Forelimb muscle (tissue), 1 donor: ENCODE results near the gene PAQR4. TPM values are rescaled to one million over a fixed set of nuclear protein-coding genes. Genes with fewer than 3 reads are reported as not detected.
A peak's percentile ranks its signal among the peaks of the same experiment; 100 is the strongest.
"Not testable (repeated sequence)": the region's sequence is repeated elsewhere in the genome, so short reads cannot be mapped to it uniquely, and the experiment has no call there.

Experiments used
- DNase-seq: peaks from one replicate; pipeline ENCODE4 v3.0.0-alpha.2; 2013; ENCODE audit warnings: low read depth
- polyA plus RNA-seq: library from polyadenylated mRNA; unstranded; fragments of 120-200 nt; gene quantifications from one replicate; pipeline ENCODE4 v1.2.1, GENCODE V29; 2013; ENCODE audit not compliant: insufficient read length

PAQR4 gene
- polyA plus RNA-seq: 5.3 TPM

DNA sequence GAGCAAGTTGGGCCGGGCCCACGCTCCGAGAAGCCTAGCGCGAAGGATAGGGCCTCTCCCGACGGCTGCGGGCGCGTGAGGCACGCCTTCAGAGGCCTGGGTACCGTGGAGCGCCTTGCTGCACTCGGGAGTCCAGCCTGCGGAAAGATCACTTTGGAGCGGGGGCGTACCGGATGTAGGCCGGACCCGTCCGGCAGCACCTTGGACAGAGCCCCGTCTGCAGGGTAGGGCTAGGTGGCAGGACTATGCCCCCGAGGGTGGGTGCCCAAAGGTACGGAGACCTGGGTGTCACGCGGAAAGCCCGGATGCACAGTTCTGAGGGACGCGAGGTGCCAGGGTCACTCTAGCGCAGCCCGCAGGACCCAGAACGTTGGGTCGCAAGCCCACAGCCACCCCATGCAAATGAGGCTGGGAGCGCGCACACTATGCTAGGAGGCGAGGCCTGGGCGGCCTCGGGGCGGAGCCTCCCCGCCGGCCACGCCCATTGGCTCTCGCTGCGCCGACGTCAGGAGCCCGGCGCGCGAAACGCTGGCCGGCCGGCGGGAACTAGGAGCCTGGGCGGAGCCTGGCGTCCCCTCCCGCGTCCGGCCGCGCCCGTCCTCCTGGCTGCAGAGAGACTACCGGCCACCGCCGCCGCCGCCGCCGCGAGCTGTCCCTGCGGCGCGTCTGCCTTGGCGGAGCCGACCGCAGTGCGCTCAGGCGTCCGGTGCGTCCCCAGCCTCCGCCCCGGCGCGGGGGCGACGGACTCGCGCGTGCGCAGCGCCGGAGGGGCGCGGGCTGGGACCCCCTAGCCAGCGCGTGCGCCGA is at the start of gene PAQR4:
PAQR4 (plus strand) TSS at position 611 of the 807 bp plus-strand sequence. CDS start 327 bp downstream, outside the sequence.
- no peak for DNase-seq

DNA sequence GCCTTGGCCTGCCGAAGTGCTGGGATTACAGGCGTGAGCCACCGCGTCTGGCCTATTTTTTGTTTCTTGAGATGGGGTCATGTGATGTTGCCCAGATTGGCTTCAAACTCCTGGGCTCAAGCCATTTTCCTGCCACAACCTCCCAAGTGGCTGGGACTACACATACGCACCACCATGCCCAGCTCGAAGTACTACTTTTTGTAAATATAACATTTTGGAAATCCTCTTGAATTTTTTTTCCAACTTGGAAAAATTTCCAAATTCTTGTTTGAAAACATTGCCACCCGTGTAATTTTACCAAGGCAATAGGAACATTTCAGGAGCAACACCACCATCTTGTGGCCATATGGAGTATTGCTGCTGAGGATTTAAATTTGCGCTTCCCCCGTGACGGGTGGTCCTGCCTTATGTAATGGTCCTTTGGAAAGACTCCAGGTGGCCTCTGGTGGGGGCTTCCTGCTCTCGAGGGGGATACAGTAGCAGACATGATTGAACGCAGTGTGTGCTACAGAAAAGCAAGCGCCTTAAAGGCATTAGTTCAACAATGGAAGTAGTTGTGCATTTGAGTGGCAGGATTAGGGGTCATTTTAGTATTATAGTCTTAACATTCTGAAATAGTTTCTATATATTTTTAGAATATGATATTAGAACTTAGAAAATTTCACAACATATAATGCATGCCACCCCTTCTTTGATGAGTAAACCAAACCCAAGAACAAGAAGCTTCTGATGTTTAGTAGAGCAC is 49.5 kb upstream of the PAQR4 start:
- DNase-seq: peak; percentile 58

DNA sequence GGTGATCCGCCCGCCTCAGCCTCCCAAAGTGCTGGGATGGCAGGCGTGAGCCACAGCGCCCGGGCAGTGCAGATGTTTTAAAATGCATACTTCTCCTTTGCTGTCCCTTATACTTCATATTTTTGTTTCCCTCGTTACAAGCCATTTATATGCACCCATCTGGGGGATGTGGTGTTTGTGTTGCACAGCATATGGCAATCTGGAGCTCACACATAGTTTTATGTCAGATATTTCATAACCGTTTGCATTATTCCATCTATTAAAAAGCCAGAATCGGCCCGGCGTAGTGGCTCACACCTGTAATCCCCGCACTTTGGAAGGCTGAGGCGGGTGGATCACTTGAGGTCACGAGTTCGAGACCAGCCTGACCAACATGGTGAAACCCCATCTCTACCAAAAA is 45.7 kb upstream of the PAQR4 start:
- no peak for DNase-seq

DNA sequence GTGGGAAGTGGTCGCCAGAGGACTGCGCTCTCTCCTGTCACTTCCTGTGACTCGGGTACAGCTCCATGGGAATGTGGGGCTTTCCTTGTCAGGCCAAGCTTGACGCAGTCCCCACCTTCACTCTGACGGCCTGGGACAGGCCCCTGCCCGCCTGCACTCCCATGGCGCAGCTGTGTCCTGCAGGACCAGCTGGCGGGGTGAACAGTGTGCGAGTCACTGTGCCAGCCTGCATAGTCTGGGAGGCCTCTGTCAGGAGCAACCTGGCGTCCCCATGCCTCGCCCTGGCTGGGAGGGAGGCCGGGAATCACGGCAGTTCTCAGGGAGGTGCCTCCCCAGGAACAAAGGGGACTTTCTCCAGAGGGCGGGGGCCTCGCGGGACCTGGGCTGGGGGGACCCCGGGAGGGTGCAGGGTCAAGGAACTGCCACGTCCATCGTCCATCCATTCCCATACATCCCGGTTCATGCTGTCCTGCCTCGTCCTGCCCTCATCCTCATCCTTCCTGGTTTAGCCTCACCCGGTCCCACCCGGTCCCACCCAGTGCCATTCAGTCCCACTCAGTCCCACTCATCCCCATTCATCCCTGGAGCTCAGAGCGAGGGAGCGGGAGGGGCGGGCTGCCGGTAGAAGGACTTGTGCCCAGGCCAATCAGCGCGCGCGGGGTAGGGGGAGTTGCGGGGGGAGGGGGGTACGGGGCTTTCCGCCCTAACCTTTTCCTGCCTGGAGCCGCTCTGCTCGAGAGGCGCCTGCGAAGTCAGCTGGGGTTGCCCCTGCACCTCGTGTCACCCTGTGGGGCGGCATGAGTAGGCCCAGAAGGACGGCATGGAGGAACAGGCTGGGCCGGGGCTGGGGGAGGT is 44.0 kb upstream of the PAQR4 start:
- no peak for DNase-seq

DNA sequence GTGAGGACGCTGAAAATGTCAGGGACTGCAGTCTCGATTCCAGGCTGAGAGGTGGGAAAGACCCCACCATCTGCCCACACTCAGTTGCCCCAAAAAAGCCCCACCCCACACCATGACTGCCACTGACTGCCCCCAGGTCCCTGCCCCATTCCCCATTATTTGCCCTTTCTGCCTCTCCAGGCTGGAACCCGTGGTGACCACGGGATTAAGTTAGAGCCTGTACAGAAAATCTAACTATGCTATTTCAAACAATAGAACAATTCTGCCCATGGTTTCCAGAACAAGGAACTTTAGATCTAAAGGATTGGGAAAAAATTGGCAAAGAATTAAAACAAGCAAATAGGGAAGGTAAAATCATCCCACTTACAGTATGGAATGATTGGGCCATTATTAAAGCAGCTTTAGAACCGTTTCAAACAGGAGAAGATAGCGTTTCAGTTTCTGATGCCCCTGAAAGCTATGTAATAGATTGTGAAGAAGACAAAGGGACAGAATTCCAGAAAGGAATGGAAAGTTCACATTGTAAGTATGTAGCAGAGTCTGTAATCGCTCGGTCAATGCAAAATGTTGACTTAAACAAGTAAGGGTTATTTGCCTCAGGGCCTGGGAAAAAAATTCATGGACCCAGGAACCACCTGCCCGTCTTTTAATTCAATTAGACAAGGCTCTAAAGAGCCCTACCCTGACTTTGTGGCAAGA is 43.0 kb upstream of the PAQR4 start:
- no peak for DNase-seq

DNA sequence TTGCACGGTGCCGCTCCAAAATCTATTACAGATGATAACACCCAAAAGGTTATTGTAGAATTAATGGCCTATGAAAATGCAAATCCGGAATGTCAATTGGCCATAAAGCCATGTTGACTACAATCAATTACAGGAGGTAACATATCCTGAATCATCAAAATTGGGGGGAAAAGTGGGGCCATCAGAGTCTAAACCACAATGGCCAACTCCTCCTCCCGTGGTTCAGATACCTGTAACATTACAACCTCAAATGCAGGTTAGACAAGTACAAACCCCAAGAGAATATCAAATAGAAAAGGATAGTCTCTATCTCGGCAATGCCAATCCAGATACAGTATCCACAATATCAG is 42.5 kb upstream of the PAQR4 start:
- no peak for DNase-seq

DNA sequence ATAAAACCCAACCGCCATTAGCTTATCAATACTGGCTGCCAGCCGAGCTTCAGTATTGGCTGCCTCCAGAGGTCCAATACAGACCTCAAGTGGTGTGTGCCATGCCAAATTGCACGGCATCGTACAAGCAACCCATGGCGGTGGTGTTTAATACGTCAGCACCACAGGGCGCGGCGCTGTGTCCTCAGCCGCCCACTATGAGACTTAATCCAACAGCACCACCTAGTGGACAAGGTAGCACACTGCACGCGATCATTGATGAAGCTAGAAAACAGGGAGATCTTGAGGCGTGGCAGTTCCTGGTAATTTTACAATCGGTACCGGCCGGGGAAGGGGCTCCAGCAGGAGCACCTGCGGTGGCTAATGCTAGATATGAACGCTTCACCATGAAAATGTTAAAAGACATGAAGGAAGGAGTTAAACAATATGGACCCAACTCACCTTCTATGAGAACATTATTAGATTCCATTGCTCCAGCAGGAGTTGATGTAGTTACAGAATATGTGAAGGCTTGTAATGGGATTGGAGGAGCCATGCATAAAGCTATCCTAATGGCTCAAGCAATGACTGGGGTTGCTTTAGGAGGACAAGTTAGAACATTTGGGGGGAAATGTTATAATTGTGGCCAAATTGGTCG is 42.0 kb upstream of the PAQR4 start:
- peak; percentile 66 for DNase-seq

DNA sequence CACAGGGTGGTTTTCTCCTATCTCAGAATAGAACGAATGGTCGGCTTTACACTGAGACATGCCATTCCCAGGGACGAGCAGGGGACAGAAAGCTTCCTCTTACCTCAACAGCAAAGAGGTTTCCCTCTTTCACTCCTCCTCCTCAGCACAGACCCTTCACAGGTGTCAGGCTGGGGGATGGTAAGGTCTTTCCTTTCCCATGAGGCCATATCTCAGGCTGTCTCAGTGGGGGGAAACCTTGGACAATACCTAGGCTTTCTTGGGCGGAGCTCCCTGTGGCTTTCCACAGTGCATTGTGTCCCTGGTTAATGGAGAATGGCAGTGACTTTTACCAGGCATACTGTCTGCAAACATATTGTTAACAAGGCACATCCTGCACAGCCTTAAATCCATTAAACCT is 41.0 kb upstream of the PAQR4 start:
- DNase-seq: not testable (repeated sequence)

DNA sequence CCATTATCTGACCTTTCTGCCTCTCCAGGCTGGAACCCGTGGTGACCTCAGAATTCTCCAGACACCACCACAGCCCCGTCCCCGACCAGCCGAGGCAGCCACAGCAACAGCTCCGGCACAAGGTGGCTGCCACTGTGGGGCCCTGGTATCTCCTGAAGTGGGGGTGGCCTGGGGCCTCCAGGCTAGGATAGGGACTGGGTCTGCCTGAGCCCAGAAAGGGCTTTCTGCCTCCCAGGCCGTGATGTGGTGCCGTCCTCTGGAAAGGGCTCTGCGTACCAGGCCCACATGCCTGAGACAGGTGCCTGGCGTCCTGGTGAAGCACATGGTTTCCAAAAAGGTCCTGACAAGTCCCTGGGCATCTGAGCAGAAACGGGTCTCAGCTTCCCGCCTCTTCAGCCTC is 40.4 kb upstream of the PAQR4 start:
- no peak for DNase-seq

DNA sequence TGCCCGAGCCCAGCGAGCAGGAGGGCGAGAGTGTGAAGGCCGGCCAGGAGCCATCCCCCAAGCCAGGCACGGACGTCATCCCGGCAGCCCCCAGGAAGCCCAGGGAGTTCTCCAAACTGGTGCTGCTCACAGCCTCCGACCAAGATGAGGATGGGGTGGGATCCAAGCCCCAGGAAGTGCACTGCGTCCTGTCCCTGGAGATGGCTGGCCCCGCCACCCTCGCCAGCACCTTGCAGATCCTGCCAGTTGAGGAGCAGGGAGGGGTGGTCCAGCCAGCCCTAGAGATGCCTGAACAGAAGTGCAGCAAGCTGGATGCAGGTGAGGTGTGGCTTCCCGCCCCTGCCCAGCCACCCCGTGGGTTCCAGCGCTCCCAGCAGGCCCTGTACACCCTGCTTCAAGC is 39.5 kb upstream of the PAQR4 start:
- DNase-seq: no peak

DNA sequence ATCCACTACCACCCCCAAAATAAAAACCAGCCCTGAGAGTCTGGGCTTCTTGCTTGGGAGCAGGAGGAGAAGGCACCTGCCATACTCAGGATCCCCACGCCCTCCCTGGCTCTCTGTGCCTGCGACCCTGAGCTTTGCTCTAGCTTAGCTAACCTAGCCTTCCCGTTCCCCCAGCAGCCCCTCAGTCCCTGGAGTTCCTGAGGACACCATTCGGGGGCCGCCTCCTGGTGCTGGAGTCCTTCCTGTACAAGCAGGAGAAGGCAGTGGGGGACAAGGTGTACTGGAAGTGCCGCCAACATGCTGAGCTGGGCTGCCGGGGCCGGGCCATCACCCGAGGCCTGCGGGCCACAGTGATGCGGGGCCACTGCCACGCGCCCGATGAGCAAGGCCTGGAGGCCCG is 38.9 kb upstream of the PAQR4 start:
- no peak for DNase-seq

DNA sequence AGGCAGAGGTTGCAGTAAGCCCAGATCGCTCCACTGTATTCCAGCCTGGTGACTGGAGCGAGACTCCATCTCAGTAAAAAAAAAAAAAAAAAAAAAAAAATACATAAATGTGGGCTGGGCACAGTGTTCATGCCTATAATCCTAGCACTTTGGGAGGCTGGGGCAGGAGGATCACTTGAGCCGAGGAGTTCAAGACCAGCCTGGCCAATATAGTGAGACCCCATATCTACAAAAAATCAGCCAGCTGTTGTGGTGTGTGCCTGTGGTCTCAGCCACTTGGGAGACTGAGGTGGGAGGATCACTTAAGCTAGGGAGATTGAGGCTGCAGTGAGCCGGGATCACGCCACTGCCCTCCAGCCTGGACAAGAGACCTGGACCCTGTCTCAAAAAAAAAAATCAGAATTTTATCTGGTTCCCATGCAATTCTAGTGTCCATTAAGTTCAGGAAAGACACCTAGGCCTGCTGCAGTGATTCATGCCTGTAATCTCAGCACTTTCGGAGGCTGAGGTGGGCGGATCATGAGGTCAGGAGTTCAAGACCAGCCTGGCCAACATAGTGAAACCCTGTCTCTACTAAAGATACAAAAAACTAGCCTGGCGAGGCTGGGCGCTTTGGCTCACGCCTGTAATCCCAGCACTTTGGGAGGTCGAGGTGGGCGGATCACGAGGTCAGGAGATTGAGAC is 37.8 kb upstream of the PAQR4 start:
- not testable (repeated sequence) for DNase-seq

DNA sequence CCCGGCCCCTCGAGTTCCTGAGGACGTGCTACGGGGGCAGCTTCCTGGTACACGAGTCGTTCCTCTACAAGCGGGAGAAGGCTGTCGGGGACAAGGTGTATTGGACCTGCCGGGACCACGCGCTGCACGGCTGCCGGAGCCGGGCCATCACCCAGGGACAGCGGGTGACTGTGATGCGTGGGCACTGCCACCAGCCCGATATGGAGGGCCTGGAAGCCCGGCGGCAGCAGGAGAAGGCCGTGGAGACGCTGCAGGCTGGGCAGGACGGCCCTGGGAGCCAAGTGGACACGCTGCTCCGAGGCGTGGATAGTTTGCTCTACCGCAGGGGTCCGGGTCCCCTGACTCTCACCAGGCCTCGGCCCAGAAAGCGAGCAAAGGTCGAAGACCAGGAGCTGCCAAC is 36.0 kb upstream of the PAQR4 start:
- no peak for DNase-seq

DNA sequence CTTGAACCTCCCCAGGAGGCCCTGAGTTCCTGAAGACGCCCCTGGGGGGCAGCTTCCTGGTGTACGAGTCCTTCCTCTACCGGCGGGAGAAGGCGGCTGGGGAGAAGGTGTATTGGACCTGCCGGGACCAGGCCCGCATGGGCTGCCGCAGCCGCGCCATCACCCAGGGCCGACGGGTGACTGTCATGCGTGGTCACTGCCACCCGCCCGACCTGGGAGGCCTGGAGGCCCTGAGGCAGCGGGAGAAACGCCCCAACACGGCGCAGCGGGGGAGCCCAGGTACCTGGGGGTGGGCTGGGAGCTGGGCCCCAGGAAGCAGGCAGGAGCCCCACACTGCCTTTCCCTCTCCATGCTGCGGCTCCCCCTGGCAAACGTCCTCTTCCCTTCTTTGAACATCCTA is 35.4 kb upstream of the PAQR4 start:
- no peak for DNase-seq

DNA sequence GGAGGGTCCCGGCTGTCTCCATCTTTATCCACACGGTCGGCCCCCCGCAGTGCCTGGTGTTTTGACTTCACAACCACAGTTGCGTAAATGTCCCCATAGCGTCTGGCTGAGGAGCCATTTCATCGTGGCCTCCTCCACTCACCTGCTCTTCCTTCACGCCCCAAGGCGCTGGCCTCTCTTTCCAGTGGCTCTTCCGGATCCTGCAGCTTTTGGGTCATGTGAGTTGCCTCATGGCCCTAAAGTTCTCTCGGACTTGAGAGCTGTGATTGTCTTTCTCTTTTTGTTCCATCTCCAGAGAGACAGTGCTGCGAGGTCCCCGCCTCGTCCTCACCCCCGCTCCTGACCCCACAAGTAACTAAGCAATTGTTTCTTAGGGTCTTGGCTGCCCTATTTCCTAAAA is 34.7 kb upstream of the PAQR4 start:
- no peak for DNase-seq

DNA sequence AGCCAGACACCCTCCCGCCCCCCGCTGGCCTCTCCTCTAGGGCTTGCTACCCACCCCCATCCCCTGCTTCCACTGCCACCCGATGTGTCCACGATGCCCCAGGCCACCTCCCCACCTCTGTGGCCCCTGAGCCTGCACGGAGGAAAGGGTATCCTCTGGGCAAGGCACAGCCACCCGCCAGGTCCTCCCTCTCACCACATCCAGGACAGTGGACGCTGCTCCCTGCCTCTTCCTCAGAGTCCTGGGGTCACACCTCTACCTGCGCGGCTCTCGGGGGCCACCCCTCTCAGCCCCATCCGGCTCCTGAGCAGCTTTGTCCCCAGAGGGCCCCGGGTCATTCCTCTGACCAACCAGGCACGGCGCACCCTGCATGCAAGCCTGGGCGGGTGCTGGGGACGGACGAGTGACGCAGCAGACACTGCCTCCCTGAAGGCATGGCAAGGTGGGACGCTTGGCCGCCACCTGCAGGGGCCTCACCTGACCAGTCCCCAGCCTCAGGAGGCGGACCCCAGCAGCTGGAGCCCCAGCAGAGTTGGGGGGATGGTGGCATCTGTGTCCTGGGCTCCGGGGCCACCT is 32.6 kb upstream of the PAQR4 start:
- DNase-seq: no peak

DNA sequence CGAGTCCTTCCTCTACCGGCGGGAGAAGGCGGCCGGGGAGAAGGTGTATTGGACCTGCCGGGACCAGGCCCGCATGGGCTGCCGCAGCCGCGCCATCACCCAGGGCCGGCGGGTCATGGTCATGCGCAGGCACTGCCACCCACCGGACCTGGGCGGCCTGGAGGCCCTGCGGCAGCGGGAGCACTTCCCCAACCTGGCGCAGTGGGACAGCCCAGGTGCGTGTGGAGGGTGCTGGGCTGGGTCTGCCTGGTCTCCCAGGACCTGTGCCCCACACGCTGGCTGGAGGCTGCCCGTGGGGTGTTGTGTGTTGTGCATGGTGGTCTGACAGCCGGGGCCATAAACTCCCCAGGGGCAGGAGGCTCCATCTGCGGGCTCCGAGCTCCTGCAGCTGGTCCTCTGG is 32.0 kb upstream of the PAQR4 start:
- no peak for DNase-seq

DNA sequence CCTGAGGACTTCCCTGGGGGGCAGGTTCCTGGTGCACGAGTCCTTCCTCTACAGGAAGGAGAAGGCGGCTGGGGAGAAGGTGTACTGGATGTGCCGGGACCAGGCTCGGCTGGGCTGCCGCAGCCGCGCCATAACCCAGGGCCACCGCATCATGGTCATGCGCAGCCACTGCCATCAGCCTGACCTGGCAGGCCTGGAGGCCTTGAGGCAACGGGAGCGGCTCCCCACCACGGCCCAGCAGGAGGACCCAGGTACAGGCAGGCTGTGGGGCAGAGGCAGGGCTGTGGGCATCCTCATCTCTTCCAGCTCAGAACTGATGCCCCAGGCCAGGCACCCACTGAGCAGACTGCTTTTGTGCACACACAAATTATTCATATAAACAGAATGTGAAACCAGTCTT is 30.9 kb upstream of the PAQR4 start:
- DNase-seq: no peak

DNA sequence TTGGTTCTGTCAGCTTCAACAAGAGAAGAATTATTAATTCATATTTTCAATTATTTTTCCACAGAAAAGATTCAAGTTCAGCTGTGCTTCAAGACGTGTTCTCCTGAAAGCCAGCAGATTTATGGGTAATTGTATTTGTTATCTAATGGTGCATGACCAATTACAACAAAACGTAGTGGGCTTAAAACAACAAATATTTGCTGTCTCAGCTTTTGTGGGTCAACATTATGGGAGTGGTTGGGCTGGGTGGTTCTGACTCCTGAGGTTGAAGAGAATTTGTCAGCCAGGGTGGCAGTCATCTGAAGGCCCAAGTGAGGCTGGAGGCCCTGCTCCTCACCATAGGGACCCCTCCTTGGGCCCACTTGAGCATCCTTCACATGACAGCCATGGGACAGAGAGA is 29.2 kb upstream of the PAQR4 start:
- DNase-seq: no peak

DNA sequence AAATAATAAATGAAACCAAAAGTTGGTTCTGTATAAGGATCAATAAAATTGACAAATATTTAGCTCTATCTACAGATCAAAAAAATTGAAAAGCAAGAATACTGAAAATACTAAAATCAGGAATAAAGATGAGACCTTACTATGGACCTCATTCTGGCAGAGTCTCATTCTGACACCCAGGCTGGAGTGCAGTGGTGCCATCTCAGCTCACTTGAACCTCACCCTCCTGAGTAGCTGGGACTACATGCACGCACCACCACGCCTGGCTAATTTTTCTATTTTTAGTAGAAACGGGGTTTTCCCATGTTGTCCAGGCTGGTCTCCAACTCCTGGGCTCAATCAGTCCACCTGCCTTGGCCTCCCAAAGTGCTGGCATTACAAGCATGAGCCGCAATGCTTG is 27.1 kb upstream of the PAQR4 start:
- no peak for DNase-seq
